Measurements from ENCODE around the gene EIF5AL1.
"Not testable (repeated sequence)": the region's sequence is repeated elsewhere in the genome, so short reads cannot be mapped to it uniquely, and the experiment has no call there.

- not testable (repeated sequence) for TF ChIP-seq POLR2A (conservative IDR thresholded peaks at IDR 0.05); NFXL1 (CRISPR knock-in tag; IDR thresholded peaks at IDR 0.05); TSHZ1 (CRISPR knock-in tag; IDR thresholded peaks at IDR 0.05); ADNP (tag; IDR thresholded peaks at IDR 0.05); CTCF (IDR thresholded peaks at IDR 0.05 in 2 of 3, conservative IDR thresholded peaks at IDR 0.05 in 1 of 3; ENCODE audit: insufficient read depth in 2 of 3, low read depth in 1 of 3, low read length in 3 of 3); SP2 (IDR thresholded peaks at IDR 0.05; ENCODE audit: extremely low read depth, low read depth, low read length, poor library complexity, severe bottlenecking); GABPB1 (CRISPR knock-in tag; IDR thresholded peaks at IDR 0.05); EP300 (IDR thresholded peaks at IDR 0.05; ENCODE audit: low read length); SRF (CRISPR knock-in tag; IDR thresholded peaks at IDR 0.05); BDP1 (IDR thresholded peaks at IDR 0.05; ENCODE audit: insufficient read depth, insufficient read length); POLR2AphosphoS5 (IDR thresholded peaks at IDR 0.05; ENCODE audit: control insufficient read depth, insufficient read depth, low read depth, low read length)
These were observed 7.8 kb upstream of the EIF5AL1 start for GRCh38 chr10:79504483-79504882.
